ENCODE measurements around the gene EREG.

Gene EREG

GRCh38 chr4:74433043-74433442 lies 68.1 kb downstream of the EREG start:
- DNase-seq, result no peak

GRCh38 chr4:74433541-74434172 lies 68.7 kb downstream of the EREG start:
- DNase-seq, result no peak

GRCh38 chr4:74435296-74435695 lies 70.4 kb downstream of the EREG start:
- DNase-seq, result no peak

- DNase-seq, result no peak
These were observed 72.9 kb downstream of the EREG start for GRCh38 chr4:74437866-74438265.
